Trophoblast cell (in vitro differentiated cells and primary cell): ENCODE data around the gene BORCS6.

ENCODE experiments used
- DNase-seq, 2 donors: peaks; one replicate each; pipeline ENCODE4 v3.0.0-alpha.2; 2016
- H2AFZ ChIP-seq: 2 replicates; pipeline ENCODE4 v1.6.1; 2013; ENCODE audit warnings: low read length, moderate library complexity, mild to moderate bottlenecking; ENCODE audit not compliant: insufficient read depth, poor library complexity
- H2AK5ac ChIP-seq: 2 replicates; pipeline ENCODE4 v1.6.1; 2013; ENCODE audit warnings: mild to moderate bottlenecking, low read length
- H2BK120ac ChIP-seq: 2 replicates; pipeline ENCODE4 v1.6.1; 2013; ENCODE audit warnings: low read length, mild to moderate bottlenecking, moderate library complexity; ENCODE audit not compliant: insufficient read depth, poor library complexity
- H2BK12ac ChIP-seq: 2 replicates; pipeline ENCODE4 v1.6.1; 2013; ENCODE audit warnings: mild to moderate bottlenecking, low read length, moderate library complexity
- H2BK5ac ChIP-seq: 2 replicates; pipeline ENCODE4 v1.6.1; 2013; ENCODE audit warnings: low read length, low read depth, moderate library complexity, mild to moderate bottlenecking; ENCODE audit not compliant: poor library complexity
- H3K14ac ChIP-seq: 2 replicates; pipeline ENCODE4 v1.6.1; 2013; ENCODE audit warnings: mild to moderate bottlenecking, low read length
- H3K18ac ChIP-seq: 2 replicates; pipeline ENCODE4 v1.6.1; 2013; ENCODE audit warnings: mild to moderate bottlenecking, low read length
- H3K23ac ChIP-seq: 2 replicates; pipeline ENCODE4 v1.6.1; 2013; ENCODE audit warnings: low read length
- H3K27ac ChIP-seq: 2 replicates; pipeline ENCODE4 v1.5.1; 2013; ENCODE audit warnings: low read depth, mild to moderate bottlenecking, inconsistent platforms, low read length, moderate library complexity
- H3K27me3 ChIP-seq: 2 replicates; pipeline ENCODE4 v1.6.1; 2013; ENCODE audit warnings: inconsistent platforms, mild to moderate bottlenecking, low read length, moderate library complexity; ENCODE audit not compliant: insufficient read depth
- H3K36me3 ChIP-seq, 2 experiments: 1 replicate in 1 of 2; 2 replicates in 1 of 2; pipeline ENCODE4 v1.6.1; 2013; ENCODE audit warnings: low read length in 2 of 2, mild to moderate bottlenecking in 2 of 2, moderate library complexity in 1 of 2; ENCODE audit not compliant: insufficient read depth in 2 of 2, control insufficient read depth in 1 of 2
- H3K4ac ChIP-seq: 2 replicates; pipeline ENCODE4 v1.6.1; 2013; ENCODE audit warnings: low read depth, mild to moderate bottlenecking, low read length, moderate library complexity
- H3K4me1 ChIP-seq, 2 experiments: 1 replicate in 1 of 2; 2 replicates in 1 of 2; pipeline ENCODE4 v1.6.1; 2013; ENCODE audit warnings: low read length in 2 of 2, mild to moderate bottlenecking in 2 of 2, moderate library complexity in 1 of 2; ENCODE audit not compliant: insufficient read depth in 2 of 2, control insufficient read depth in 1 of 2
- H3K4me2 ChIP-seq: 2 replicates; pipeline ENCODE4 v1.6.1; 2013; ENCODE audit warnings: inconsistent platforms, mild to moderate bottlenecking, low read length, moderate library complexity
- H3K4me3 ChIP-seq: 2 replicates; pipeline ENCODE4 v1.5.1; 2013; ENCODE audit warnings: mild to moderate bottlenecking, low read depth, low read length, inconsistent platforms
- H3K79me1 ChIP-seq: one replicate; pipeline ENCODE4 v1.6.1; 2013; ENCODE audit warnings: low read length
- H3K79me2 ChIP-seq: 2 replicates; pipeline ENCODE4 v1.6.1; 2013; ENCODE audit warnings: low read length, mild to moderate bottlenecking; ENCODE audit not compliant: control insufficient read depth, insufficient read depth, poor library complexity
- H3K9ac ChIP-seq: 2 replicates; pipeline ENCODE4 v1.6.1; 2013; ENCODE audit warnings: mild to moderate bottlenecking, low read length
- H3K9me3 ChIP-seq: 2 replicates; pipeline ENCODE4 v1.6.1; 2013; ENCODE audit warnings: low read depth, mild to moderate bottlenecking, control low read depth, inconsistent platforms, low read length; ENCODE audit not compliant: insufficient read depth
- H4K12ac ChIP-seq: 2 replicates; pipeline ENCODE4 v1.6.1; 2013; ENCODE audit warnings: low read depth, mild to moderate bottlenecking, low read length, moderate library complexity
- H4K8ac ChIP-seq: 2 replicates; pipeline ENCODE4 v1.6.1; 2013; ENCODE audit warnings: low read depth, mild to moderate bottlenecking, low read length, moderate library complexity
- H4K91ac ChIP-seq: one replicate; pipeline ENCODE4 v1.6.1; 2013; ENCODE audit warnings: low read depth, mild to moderate bottlenecking, low read length, moderate library complexity
- WGBS: extraction: QIAGEN DNeasy Blood & Tissue Kit; methylation state at CpG from one replicate; pipeline ENCODE4 v1.1.7; 2013; ENCODE audit warnings: missing lambda C conversion rate; ENCODE audit not compliant: insufficient read length, insufficient coverage; ENCODE audit errors: extremely low coverage; 5-methylcytosine and 5-hydroxymethylcytosine counted together

BORCS6 gene

DNA sequence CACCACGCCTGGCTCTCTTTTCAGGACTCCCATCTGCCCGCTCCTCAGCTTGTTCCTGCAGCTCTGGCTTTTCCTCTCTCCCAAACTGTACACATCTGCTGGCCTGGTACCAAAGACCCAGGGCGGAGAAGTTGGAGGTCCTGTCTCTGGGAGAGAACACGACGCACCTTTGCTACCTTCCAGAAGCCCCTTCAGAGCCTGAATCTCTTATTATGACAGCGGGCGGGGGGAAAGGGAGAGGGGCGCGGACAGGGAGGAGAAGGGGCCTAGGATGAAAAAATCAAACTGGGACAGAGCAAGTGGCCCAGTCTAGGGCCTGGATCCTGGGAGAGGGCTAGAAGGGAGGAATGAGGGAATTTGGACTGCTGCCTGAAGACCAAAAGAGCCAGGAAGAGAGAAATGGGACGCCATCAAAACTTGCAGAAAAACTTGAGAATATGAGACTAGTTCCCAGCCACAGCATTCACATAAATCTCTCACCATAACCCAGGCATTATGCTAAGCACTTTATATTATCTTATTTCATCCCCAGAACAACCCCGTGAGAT, 35.3 kb downstream of the BORCS6 start:
- no peak overlapping the region for H3K4ac ChIP-seq
- H3K79me2 ChIP-seq: peaks cover 2% of the 10 kb centered on the region
- peak overlapping the region; percentile 55 for H3K4me3 ChIP-seq
- peaks cover 22 to 32% of the 10 kb centered on the region in 2 experiments for H3K4me1 ChIP-seq
- DNase-seq: no peak
- WGBS: no CpG with 5 or more reads among the region's 11 CpGs
- no peak overlapping the region for H3K23ac ChIP-seq
- H2AK5ac ChIP-seq: no peak overlapping the region
- H2BK120ac ChIP-seq: no peak overlapping the region
- H4K8ac ChIP-seq: peak overlapping the region; percentile 64
- H3K27ac ChIP-seq: no peak overlapping the region
- peak overlapping the region; percentile 8 for H2BK5ac ChIP-seq
- no peak overlapping the region for H3K9ac ChIP-seq
- H2AFZ ChIP-seq: no peak overlapping the region
- peak overlapping the region; percentile 26 for H3K18ac ChIP-seq
- H3K4me2 ChIP-seq: peak overlapping the region; percentile 73
- peaks cover 13% of the 10 kb centered on the region for H3K79me1 ChIP-seq
- no peaks in the 10 kb centered on the region for H3K27me3 ChIP-seq
- H3K14ac ChIP-seq: peak overlapping the region; percentile 14
- no peaks in the 10 kb centered on the region for H3K9me3 ChIP-seq
- H2BK12ac ChIP-seq: peak overlapping the region; percentile 59
- H3K36me3 ChIP-seq: peaks cover 10 to 14% of the 10 kb centered on the region in 2 experiments
- H4K91ac ChIP-seq: peak overlapping the region; percentile 67
- no peak overlapping the region for H4K12ac ChIP-seq

DNA sequence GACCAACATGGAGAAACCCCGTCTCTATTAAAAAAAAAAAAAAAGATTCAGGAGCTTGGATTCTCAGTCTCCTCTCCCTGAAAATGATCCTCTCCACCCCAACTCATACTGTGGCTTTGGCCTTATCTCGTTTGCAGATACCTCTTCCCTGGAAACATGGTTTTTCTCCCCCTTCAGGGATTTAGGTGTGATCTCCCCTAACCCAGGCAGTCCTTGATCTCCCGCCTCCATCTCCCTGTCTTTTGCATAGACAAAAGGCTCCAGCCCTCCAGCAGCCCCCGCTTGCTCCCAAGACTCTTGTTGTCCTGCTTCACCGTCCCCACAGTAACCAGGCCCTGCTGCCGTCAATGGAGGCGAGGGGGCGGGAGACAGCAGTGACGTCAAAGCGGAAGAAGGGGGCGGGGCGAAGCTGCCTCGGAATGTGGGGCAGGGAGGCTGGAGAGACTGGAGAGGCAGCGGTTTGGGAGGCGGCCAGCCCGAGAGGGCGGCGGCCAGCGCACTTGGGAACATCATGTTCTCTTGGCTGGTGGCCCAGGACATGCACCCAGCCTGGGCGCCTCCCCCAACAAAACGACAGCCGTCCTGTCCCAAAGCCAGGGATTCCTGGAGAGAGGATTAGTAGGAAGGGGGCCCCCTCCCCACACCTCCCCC, 35.9 kb downstream of the BORCS6 start:
- peak overlapping the region; percentile 67 for H4K91ac ChIP-seq
- H3K9ac ChIP-seq: peak overlapping the region; percentile 6
- H2BK12ac ChIP-seq: peak overlapping the region; percentile 59
- H3K27ac ChIP-seq: peak overlapping the region; percentile 35
- H3K4me3 ChIP-seq: peak overlapping the region; percentile 55
- peak overlapping the region; percentile 8 for H2BK5ac ChIP-seq
- H3K27me3 ChIP-seq: no peaks in the 10 kb centered on the region
- peak overlapping the region; percentile 49 for H3K14ac ChIP-seq
- peak overlapping the region; percentile 93 for H4K8ac ChIP-seq
- H3K18ac ChIP-seq: peak overlapping the region; percentile 33
- DNase-seq: peak; percentile 81 to 91
- peak overlapping the region; percentile 32 for H2AK5ac ChIP-seq
- peaks cover 10 to 15% of the 10 kb centered on the region in 2 experiments for H3K36me3 ChIP-seq
- H3K23ac ChIP-seq: no peak overlapping the region
- H2AFZ ChIP-seq: peak overlapping the region; percentile 54
- peaks cover 22 to 32% of the 10 kb centered on the region in 2 experiments for H3K4me1 ChIP-seq
- WGBS: no CpG with 5 or more reads among the region's 22 CpGs
- H3K79me1 ChIP-seq: peaks cover 13% of the 10 kb centered on the region
- H3K9me3 ChIP-seq: no peaks in the 10 kb centered on the region
- H3K4ac ChIP-seq: peak overlapping the region; percentile 30
- peak overlapping the region; percentile 39 for H4K12ac ChIP-seq
- peak overlapping the region; percentile 73 for H3K4me2 ChIP-seq
- peak overlapping the region; percentile 48 for H2BK120ac ChIP-seq
- H3K79me2 ChIP-seq: peaks cover 2% of the 10 kb centered on the region

DNA sequence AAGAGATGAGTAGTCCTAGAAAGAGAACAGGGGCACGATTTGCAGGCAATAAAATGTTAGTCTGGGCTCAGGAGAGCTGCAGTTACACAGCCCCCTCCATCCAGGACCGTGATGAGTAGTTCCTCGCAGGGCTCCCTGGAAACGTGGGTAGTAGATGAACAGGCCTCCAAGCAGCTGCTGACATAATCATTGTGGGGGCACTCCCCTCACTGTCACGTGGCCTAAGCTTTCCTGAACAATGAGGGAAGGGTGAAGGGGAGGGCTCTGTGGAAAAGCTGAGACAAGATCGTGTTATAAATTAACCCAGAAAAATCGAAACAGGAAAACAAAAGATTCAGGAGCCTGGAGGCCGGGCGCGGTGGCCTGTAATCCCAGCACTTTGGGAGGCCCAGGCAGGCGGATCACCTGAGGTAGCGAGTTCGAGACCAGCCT, 36.4 kb downstream of the BORCS6 start:
- no peak overlapping the region for H3K4ac ChIP-seq
- no peak overlapping the region for H3K18ac ChIP-seq
- H3K14ac ChIP-seq: no peak overlapping the region
- no peak overlapping the region for H3K23ac ChIP-seq
- H3K79me1 ChIP-seq: peaks cover 13% of the 10 kb centered on the region
- peaks cover 2% of the 10 kb centered on the region for H3K79me2 ChIP-seq
- H3K9ac ChIP-seq: no peak overlapping the region
- peaks cover 22 to 32% of the 10 kb centered on the region in 2 experiments for H3K4me1 ChIP-seq
- no peak overlapping the region for H2BK12ac ChIP-seq
- no peaks in the 10 kb centered on the region for H3K9me3 ChIP-seq
- no peaks in the 10 kb centered on the region for H3K27me3 ChIP-seq
- H2BK5ac ChIP-seq: no peak overlapping the region
- no peak overlapping the region for H4K91ac ChIP-seq
- H3K4me3 ChIP-seq: no peak overlapping the region
- no peak overlapping the region for H4K8ac ChIP-seq
- no peak overlapping the region for H2AFZ ChIP-seq
- no peak overlapping the region for H2AK5ac ChIP-seq
- H2BK120ac ChIP-seq: no peak overlapping the region
- H4K12ac ChIP-seq: no peak overlapping the region
- no peak overlapping the region for H3K27ac ChIP-seq
- H3K4me2 ChIP-seq: no peak overlapping the region
- no CpG with 5 or more reads among the region's 13 CpGs for WGBS
- peaks cover 13 to 17% of the 10 kb centered on the region in 2 experiments for H3K36me3 ChIP-seq
- DNase-seq: peak in 1 of 2 donors; percentile 49

DNA sequence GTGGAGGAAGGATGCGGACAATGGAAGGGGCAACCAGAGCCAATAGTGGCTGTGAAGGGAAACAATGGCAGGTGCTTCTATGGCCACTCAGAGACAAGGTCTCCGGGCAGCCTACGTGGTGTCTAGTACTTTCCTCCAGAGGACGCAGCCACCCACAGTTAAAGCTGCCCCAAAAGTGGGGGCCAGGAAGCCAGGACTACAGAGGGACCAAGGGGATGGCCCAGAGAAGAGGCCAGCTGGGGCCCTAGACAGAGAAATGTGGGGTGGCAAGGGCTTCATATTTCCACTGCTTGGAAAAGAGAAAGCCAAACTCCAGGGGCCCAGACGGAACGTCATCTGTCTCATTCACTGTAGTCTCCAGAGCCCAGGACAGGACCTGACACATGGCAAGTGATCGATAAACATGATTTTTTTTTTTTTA, 36.9 kb downstream of the BORCS6 start:
- Histone ChIP-seq H2AFZ (no peak overlapping the region), H3K27ac (no peak overlapping the region), H4K12ac (no peak overlapping the region), H2BK120ac (no peak overlapping the region), H3K79me2 (peaks cover 2% of the 10 kb centered on the region), H3K18ac (no peak overlapping the region), H3K79me1 (peaks cover 13% of the 10 kb centered on the region), H3K27me3 (no peaks in the 10 kb centered on the region), H3K14ac (no peak overlapping the region), H3K23ac (no peak overlapping the region), H3K4me1 (peaks cover 22 to 32% of the 10 kb centered on the region in 2 experiments), H3K4ac (no peak overlapping the region), H4K91ac (no peak overlapping the region), H2AK5ac (no peak overlapping the region), H3K4me2 (no peak overlapping the region), H3K9me3 (no peaks in the 10 kb centered on the region), H4K8ac (no peak overlapping the region), H3K4me3 (no peak overlapping the region), H3K9ac (no peak overlapping the region), H2BK5ac (no peak overlapping the region), H3K36me3 (peaks cover 18 to 20% of the 10 kb centered on the region in 2 experiments), H2BK12ac (no peak overlapping the region)
- no CpG with 5 or more reads among the region's 7 CpGs for WGBS
- DNase-seq: no peak
